Transverse colon (tissue), 4 donors: Measurements from ENCODE around the gene RPS6KC1. TPM values are rescaled to one million over a fixed set of nuclear protein-coding genes. Genes with fewer than 3 reads are reported as not detected.

Source experiments
- DNase-seq: peaks from one replicate; pipeline ENCODE4 v3.0.0-alpha.2; 2019
- H3K27ac ChIP-seq, 4 donors: fragments of 200-600 bp; sonication (generic); 2 replicates each; pipeline ENCODE4 v1.5.1; 2016 to 2018; ENCODE audit warnings: inconsistent platforms in 4 of 4
- H3K27me3 ChIP-seq: fragments of 200-600 bp; sonication (generic); 2 replicates; pipeline ENCODE4 v1.5.1; 2017; ENCODE audit warnings: inconsistent platforms
- H3K36me3 ChIP-seq, 4 donors: fragments of 200-600 bp; sonication (generic); 2 replicates each; pipeline ENCODE4 v1.5.1; 2017 to 2019; ENCODE audit warnings: inconsistent platforms in 4 of 4
- H3K4me1 ChIP-seq, 4 donors: fragments of 200-600 bp; sonication (generic); 2 replicates each; pipeline ENCODE4 v1.5.1; 2017 to 2020; ENCODE audit warnings: inconsistent platforms in 4 of 4
- H3K4me3 ChIP-seq, 4 donors: fragments of 200-600 bp; sonication (generic); 1 replicate in 1 of 4; 2 replicates in 3 of 4; pipeline versions ENCODE4 v1.5.1 to v1.6.1; 2017 to 2019; ENCODE audit warnings: inconsistent platforms in 4 of 4
- H3K9me3 ChIP-seq, 2 donors: fragments of 200-600 bp; sonication (generic); 2 replicates each; pipeline ENCODE4 v1.5.1; 2017 to 2019; ENCODE audit warnings: inconsistent platforms in 2 of 2
- EP300 ChIP-seq: sonication (generic); formaldehyde crosslinking; IDR thresholded peaks from one replicate; pipeline ENCODE4 v1.6.1; 2017; ENCODE audit warnings: antibody characterized with exemption, low read depth
- POLR2A ChIP-seq: fragments of 450-650 bp; IDR thresholded peaks from one replicate; pipeline ENCODE4 v1.6.1; 2016; ENCODE audit warnings: antibody characterized with exemption, mild to moderate bottlenecking, moderate library complexity
- POLR2AphosphoS5 ChIP-seq, 3 donors: sonication (generic); formaldehyde crosslinking; IDR thresholded peaks; one replicate each; pipeline ENCODE4 v1.6.1; 2016; ENCODE audit warnings: antibody characterized with exemption in 3 of 3
- WGBS, 2 donors: methylation state at CpG; one replicate each; pipeline ENCODE4 v1.1.5; 2018; ENCODE audit warnings: low coverage in 1 of 2; 5-methylcytosine and 5-hydroxymethylcytosine counted together
- in situ Hi-C, 4 donors: fragments of 200-750 bp; cut with MboI; loops; one replicate each; pipeline versions ENCODE4 v1.15.0 to v1.15.1; 2017; ENCODE audit warnings: low sequenced_read_pairs in 3 of 4, low pct_ligation_motif_present in 1 of 4, low pct_unique_long_range_greater_than_20kb in 1 of 4
- intact Hi-C: fragments of 100-400 bp; cut with DNase I; formaldehyde crosslinking; loops from one replicate; pipeline ENCODE4 v1.15.1; 2023; ENCODE audit warnings: low total_unique reads
- total RNA-seq, 4 donors: library from RNA; depleted of rRNA; stranded (reverse); fragments of >200 nt; gene quantifications; one replicate each; pipeline ENCODE4 v1.1.0, GENCODE V29; 2016
- TF ChIP-seq, protein P1 (sequence below), 5 experiments: fragments of 200-600 bp in 3 of 5; fragments of 450-650 bp in 2 of 5; sonication (generic) in 3 of 5; IDR thresholded peaks; 1 replicate in 2 of 5; 2 replicates in 3 of 5; pipeline ENCODE4 v1.5.1; 2016 to 2017; ENCODE audit warnings: antibody characterized with exemption in 5 of 5, inconsistent platforms in 3 of 5, mild to moderate bottlenecking in 2 of 5, moderate library complexity in 1 of 5

The RPS6KC1 gene
- total RNA-seq, 4 donors from 2014 or later, result 11.5 to 20.3 (median 14.0) TPM

GRCh38 chr1:213245260-213245910 lies 194.3 kb downstream of the RPS6KC1 start:
- Histone ChIP-seq H3K27ac (no peak overlapping the region), H3K27me3 (no peaks in the 10 kb centered on the region), H3K4me1 (no peaks in the 10 kb centered on the region), H3K4me3 (no peak overlapping the region), H3K36me3 (no peaks in the 10 kb centered on the region), H3K9me3 (no peaks in the 10 kb centered on the region)
- TF ChIP-seq POLR2A, result no peak
- TF ChIP-seq, protein P1, sequence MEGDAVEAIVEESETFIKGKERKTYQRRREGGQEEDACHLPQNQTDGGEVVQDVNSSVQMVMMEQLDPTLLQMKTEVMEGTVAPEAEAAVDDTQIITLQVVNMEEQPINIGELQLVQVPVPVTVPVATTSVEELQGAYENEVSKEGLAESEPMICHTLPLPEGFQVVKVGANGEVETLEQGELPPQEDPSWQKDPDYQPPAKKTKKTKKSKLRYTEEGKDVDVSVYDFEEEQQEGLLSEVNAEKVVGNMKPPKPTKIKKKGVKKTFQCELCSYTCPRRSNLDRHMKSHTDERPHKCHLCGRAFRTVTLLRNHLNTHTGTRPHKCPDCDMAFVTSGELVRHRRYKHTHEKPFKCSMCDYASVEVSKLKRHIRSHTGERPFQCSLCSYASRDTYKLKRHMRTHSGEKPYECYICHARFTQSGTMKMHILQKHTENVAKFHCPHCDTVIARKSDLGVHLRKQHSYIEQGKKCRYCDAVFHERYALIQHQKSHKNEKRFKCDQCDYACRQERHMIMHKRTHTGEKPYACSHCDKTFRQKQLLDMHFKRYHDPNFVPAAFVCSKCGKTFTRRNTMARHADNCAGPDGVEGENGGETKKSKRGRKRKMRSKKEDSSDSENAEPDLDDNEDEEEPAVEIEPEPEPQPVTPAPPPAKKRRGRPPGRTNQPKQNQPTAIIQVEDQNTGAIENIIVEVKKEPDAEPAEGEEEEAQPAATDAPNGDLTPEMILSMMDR (IDR thresholded peaks at IDR 0.05), result no peak
- TF ChIP-seq POLR2AphosphoS5 (IDR thresholded peaks at IDR 0.05), result no peak
- TF ChIP-seq EP300, result no peak
- intact Hi-C loops, result no loop called here
- in situ Hi-C loops, result loop anchor here in 1 of 4 donors (25.0 kb wide), 1 partner anchor 867 kb away; no protein-coding TSS in a partner anchor
- DNase-seq, result no peak

DNA sequence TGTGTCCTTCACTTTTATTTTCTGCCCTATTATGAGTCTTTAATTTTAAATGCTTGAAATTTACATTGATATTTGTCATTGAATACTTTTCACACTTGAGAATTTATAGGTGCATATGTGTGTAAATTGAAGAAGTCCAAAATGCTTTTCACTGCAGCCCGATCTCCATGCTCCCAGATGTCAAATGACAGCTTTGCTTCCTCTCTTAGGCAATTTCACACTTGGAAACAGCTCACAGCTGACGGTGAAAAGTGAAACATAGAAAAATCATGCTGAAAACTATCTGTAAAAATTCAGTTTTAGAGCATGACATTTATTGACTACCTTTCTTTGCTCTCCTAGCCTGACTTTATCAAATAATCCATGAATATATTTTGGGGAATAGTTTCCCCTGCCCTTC lies 196.0 kb downstream of the RPS6KC1 start:
- Histone ChIP-seq H3K36me3 (no peaks in the 10 kb centered on the region), H3K9me3 (no peaks in the 10 kb centered on the region), H3K4me1 (no peaks in the 10 kb centered on the region), H3K27ac (no peak overlapping the region), H3K4me3 (no peak overlapping the region), H3K27me3 (no peaks in the 10 kb centered on the region)
- WGBS, 2 donors, result 53 to 79% methylated on average over 2 of the region's 2 CpGs
- TF ChIP-seq, protein P1 (IDR thresholded peaks at IDR 0.05), result no peak
- TF ChIP-seq POLR2A (no peak), POLR2AphosphoS5 (IDR thresholded peaks at IDR 0.05) (no peak), EP300 (no peak)
- intact Hi-C loops (no loop called here), in situ Hi-C loops (loop anchor here in 1 of 4 donors (25.0 kb wide), 1 partner anchor 865 kb away; no protein-coding TSS in a partner anchor)
- no peak for DNase-seq

GRCh38 chr1:213249395-213249794 lies 198.4 kb downstream of the RPS6KC1 start:
- Histone ChIP-seq H3K36me3 (no peaks in the 10 kb centered on the region), H3K4me3 (no peak overlapping the region), H3K27ac (no peak overlapping the region), H3K27me3 (no peaks in the 10 kb centered on the region), H3K9me3 (no peaks in the 10 kb centered on the region), H3K4me1 (no peaks in the 10 kb centered on the region)
- intact Hi-C loops, result no loop called here
- in situ Hi-C loops, result loop anchor here in 1 of 4 donors (25.0 kb wide), 1 partner anchor 863 kb away; no protein-coding TSS in a partner anchor
- no peak for TF ChIP-seq POLR2A
- TF ChIP-seq EP300, result no peak
- no peak for TF ChIP-seq POLR2AphosphoS5 (IDR thresholded peaks at IDR 0.05)
- 96 to 100% methylated on average over 6 of the region's 6 CpGs for WGBS, 2 donors
- no peak for DNase-seq

DNA sequence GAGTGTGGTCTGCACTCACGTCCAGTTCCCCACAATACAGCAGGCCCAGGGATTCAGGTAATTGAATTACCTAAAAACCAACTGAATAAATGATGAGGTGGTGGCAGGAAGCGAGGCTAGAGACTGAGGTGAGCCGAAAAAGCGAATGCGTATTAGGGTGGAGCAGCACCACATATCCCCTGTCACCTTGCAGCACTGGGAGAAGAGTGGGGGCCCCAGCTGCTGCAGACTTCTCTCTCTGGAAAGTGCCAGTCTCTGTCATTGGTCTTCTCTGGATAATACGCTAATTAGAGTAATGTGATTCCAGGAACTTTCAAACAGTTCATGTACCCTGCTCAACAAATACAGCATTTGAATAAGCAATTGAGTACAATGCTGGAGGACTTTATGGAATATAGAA lies 199.0 kb downstream of the RPS6KC1 start:
- no peak for TF ChIP-seq EP300
- no peak for TF ChIP-seq POLR2A
- no peak for TF ChIP-seq POLR2AphosphoS5 (IDR thresholded peaks at IDR 0.05)
- TF ChIP-seq, protein P1 (IDR thresholded peaks at IDR 0.05), result no peak

More for the DNA sequence above, 199.0 kb downstream of the RPS6KC1 start:
- H3K4me3 ChIP-seq, result no peak overlapping the region
- intact Hi-C loops (no loop called here), in situ Hi-C loops (no loop called here)
- no peaks in the 10 kb centered on the region for H3K4me1 ChIP-seq
- no peaks in the 10 kb centered on the region for H3K27me3 ChIP-seq
- no peak for DNase-seq
- no peak overlapping the region for H3K27ac ChIP-seq
- H3K9me3 ChIP-seq, result no peaks in the 10 kb centered on the region
- whole genome bisulfite sequencing, 2 donors, result 93 to 100% methylated on average over 5 to 6 of the region's 6 CpGs
- H3K36me3 ChIP-seq, result no peaks in the 10 kb centered on the region
